AG09319 (cell line): Measurements from ENCODE around the gene DPH6.

Source experiments
- DNase-seq: peaks from one replicate; pipeline ENCODE4 v3.0.0-alpha.2; 2010; ENCODE audit warnings: low read depth; ENCODE audit errors: extremely low read depth
- CTCF ChIP-seq: IDR thresholded peaks from 2 replicates; pipeline ENCODE4 v1.5.1; 2011; ENCODE audit warnings: low read depth, mild to moderate bottlenecking, inconsistent platforms, low read length, moderate library complexity

DPH6 gene

DNA sequence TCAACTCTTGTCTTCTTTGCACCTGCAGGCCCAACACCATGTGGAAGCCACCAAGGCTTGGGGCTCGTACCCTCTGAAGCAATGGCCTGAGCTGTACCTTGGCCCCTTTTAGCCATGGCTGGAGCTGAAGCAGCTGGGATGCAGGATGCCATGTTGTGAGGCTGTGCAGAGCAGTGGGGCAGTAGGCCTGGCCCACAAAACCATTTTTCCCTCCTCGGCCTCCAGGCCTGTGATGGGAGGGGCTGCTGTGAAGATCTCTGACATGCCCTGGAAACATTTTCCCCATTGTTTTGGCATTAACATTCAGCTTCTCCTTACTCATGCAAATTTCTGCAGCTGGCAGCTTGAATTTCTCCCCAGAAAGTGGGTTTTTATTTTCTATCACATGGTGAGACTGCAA is 58.5 kb downstream of the DPH6 start:
- no peak for TF ChIP-seq CTCF
- DNase-seq = no peak

DNA sequence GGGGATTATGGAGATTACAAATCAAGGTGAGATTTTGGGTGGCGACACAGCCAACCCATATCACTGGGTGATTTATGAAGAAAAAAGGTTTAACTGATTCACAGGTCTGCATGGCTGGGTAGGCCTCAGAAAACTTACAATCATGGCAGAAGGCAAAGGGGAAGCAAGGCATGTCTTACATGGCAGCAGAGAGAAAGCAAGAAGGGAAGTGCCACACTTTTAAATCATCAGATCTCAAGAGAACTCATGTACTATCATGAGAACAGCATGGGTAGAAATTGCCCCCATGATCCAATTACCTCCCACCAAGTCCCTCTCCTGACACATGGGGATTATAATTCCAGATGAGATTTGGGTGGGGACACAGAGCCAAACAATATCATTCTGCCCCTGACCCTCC is 59.7 kb downstream of the DPH6 start:
- no peak for DNase-seq
- TF ChIP-seq CTCF = no peak

- no peak for DNase-seq
- no peak for TF ChIP-seq CTCF
Measured at GRCh38 chr15:35485411-35485810, 60.6 kb downstream of the DPH6 start.

GRCh38 chr15:35484231-35484945 is 61.6 kb downstream of the DPH6 start:
- TF ChIP-seq CTCF = no peak
- DNase-seq = no peak

DNA sequence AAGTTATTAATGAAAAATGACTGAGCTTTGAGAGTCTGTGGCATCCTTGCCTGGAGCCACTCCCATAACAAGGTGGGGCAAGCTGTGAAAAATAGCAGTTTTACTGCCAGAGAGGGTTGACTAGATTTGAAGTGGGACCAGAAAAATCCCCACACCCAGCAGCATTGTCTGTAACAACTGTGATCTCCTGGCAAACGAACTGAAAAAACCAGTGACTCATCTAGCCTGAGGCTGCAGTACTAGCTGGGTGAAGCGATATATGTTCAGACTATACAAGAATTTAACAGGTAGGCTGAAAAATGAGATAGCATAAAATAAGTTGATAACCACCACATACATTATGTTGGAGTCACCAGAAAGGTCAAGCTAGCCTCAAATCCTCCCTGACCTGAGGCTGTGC is 64.0 kb downstream of the DPH6 start:
- DNase-seq = peak; percentile 4
- TF ChIP-seq CTCF = no peak

- DNase-seq = no peak
- TF ChIP-seq CTCF = no peak
Measured at GRCh38 chr15:35481064-35481463, 64.9 kb downstream of the DPH6 start.

GRCh38 chr15:35479423-35479822 is 66.5 kb downstream of the DPH6 start:
- TF ChIP-seq CTCF = no peak
- no peak for DNase-seq
